Stimulated activated CD4-positive, alpha-beta T cell treated with anti-CD3 and anti-CD28 coated beads, TNF-alpha, amount 100 ng/mL, for 4 hours (primary cell): ENCODE data around the gene MCUR1.
A peak's percentile ranks its signal among the peaks of the same experiment; 100 is the strongest.
"Not testable (repeated sequence)": the region's sequence is repeated elsewhere in the genome, so short reads cannot be mapped to it uniquely, and the experiment has no call there.

Experiments
- DNase-seq, 3 experiments: peaks; one replicate each; pipeline ENCODE4 v3.0.0-alpha.2; 2020; ENCODE audit warnings: low read depth in 3 of 3

The MCUR1 gene

GRCh38 chr6:13814176-13814937 lies at the start of gene MCUR1:
Gene MCUR1, minus strand, starts transcription at chr6:13814557. Its CDS starts 128 bp downstream, at chr6:13814429.
- peak; percentile 59 to 67 (median 60) for DNase-seq

GRCh38 chr6:13863699-13864155 lies 49.4 kb upstream of the MCUR1 start:
- no peak for DNase-seq

- DNase-seq: not testable (repeated sequence)
These were observed 46.3 kb upstream of the MCUR1 start for GRCh38 chr6:13860556-13861185.

- DNase-seq: no peak
These were observed 45.7 kb upstream of the MCUR1 start for GRCh38 chr6:13859871-13860555.

GRCh38 chr6:13854716-13855250 lies 40.4 kb upstream of the MCUR1 start:
- DNase-seq: no peak

GRCh38 chr6:13853871-13854270 lies 39.5 kb upstream of the MCUR1 start:
- DNase-seq: no peak

GRCh38 chr6:13851803-13852202 lies 37.4 kb upstream of the MCUR1 start:
- DNase-seq: no peak

- no peak for DNase-seq
These were observed 37.0 kb upstream of the MCUR1 start for GRCh38 chr6:13851330-13851729.

- DNase-seq: not testable (repeated sequence)
These were observed 36.3 kb upstream of the MCUR1 start for GRCh38 chr6:13850690-13851089.

- no peak for DNase-seq
These were observed 34.3 kb upstream of the MCUR1 start for GRCh38 chr6:13848522-13849150.

- DNase-seq: no peak
These were observed 33.1 kb upstream of the MCUR1 start for GRCh38 chr6:13847326-13848050.

GRCh38 chr6:13846841-13847240 lies 32.5 kb upstream of the MCUR1 start:
- no peak for DNase-seq

GRCh38 chr6:13841936-13842335 lies 27.6 kb upstream of the MCUR1 start:
- no peak for DNase-seq

GRCh38 chr6:13838616-13839015 lies 24.3 kb upstream of the MCUR1 start:
- DNase-seq: no peak

GRCh38 chr6:13836170-13836569 lies 21.8 kb upstream of the MCUR1 start:
- no peak for DNase-seq

- no peak for DNase-seq
These were observed 20.4 kb upstream of the MCUR1 start for GRCh38 chr6:13834790-13835189.

- DNase-seq: not testable (repeated sequence)
These were observed 19.7 kb upstream of the MCUR1 start for GRCh38 chr6:13834018-13834417.

- DNase-seq: no peak
These were observed 18.4 kb upstream of the MCUR1 start for GRCh38 chr6:13832778-13833177.

- no peak for DNase-seq
These were observed 17.3 kb upstream of the MCUR1 start for GRCh38 chr6:13831615-13832014.

- DNase-seq: no peak
These were observed 16.4 kb upstream of the MCUR1 start for GRCh38 chr6:13830803-13831202.

GRCh38 chr6:13829419-13829818 lies 15.1 kb upstream of the MCUR1 start:
- not testable (repeated sequence) for DNase-seq
